GM19452 (cell line): ENCODE data around the gene HOXC11.

Source experiments
- ATAC-seq: cut with Tn5 transposase; IDR thresholded peaks from one replicate; pipeline ENCODE4 v1.9.1; 2021; ENCODE audit not compliant: unreplicated experiment

The HOXC11 gene

DNA sequence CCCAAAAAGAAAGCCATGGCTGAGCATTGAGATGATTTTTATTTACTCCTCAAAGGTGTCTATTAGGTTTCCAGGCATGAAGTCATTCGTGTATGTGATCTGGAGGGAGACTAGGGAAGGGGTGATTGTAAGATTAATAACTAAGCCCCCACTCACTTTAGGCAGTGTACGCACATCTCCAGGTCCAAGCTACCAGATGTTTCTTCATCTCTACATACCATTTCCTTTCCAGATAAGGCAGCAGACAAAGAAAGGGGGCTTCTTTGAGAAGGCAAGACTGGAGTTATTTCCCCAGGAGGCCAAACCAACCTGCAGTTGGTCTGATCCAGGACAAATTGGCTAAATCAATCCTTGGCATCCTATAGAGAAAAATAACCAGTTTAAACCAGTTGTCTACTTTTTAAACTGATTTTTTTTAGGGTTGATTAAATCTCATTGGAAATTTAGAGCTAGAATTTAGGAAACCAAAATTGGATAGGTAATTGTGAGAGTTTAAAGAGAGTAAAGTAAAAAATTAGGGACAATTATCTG, 30.4 kb upstream of the HOXC11 start:
- ATAC-seq, result no peak

DNA sequence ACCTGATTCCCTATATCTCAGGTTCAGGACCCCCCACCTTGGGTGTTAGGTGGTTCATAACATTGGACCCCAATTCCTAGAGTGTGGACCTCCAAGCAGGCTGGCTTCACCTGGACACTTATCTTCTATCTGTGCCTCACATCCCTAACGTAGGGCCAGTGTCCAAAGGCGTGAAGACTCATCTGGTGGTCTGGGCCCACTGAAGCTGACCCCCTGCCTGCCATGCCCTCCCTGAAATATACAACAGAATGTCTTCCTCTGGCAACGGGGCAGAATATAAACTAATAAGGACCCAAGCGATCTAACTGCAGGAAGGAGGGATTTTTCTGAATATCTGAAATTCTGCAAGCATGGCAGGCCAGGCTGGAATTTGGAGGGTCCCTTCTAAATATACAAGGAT, 28.7 kb upstream of the HOXC11 start:
- no peak for ATAC-seq

DNA sequence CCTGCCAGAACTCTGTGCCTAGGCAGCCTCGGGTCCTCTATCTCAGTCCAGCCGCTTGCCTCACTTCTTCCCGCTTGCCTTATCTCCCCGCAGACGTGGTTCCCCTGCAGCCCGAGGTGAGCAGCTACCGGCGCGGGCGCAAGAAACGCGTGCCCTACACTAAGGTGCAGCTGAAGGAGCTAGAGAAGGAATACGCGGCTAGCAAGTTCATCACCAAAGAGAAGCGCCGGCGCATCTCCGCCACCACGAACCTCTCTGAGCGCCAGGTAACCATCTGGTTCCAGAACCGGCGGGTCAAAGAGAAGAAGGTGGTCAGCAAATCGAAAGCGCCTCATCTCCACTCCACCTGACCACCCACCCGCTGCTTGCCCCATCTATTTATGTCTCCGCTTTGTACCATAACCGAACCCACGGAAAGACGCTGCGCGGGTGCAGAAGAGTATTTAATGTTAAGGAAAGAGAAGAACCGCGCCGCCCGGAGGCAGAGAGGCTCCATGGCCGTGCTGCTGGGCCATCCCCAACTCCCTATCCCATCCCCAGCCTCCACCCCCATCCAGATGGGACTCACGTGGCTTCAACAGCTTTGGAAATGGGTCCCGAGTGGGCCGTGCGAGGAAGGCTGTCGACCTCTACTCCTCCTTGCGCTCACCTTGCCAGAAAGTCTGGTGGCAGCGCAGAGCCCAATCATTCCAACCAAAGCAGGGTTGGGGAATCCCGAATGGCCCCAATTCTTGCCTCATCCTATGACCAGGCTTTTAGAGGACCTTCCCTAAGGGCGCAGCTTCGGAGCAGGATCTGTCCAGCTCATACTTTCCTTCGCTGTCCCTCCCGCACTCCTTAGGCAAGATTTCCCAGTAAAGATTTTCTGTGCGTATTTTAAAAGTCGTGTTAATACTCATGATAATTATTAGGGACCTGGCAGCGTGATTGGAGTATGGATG, 27.7 kb upstream of the HOXC11 start:
- no peak for ATAC-seq

- no peak for ATAC-seq
Measured at GRCh38 chr12:53947743-53948142, 25.2 kb upstream of the HOXC11 start.

- no peak for ATAC-seq
Measured at GRCh38 chr12:53948650-53949593, 24.0 kb upstream of the HOXC11 start.

- ATAC-seq, result no peak
Measured at GRCh38 chr12:53949631-53950436, 23.1 kb upstream of the HOXC11 start.

DNA sequence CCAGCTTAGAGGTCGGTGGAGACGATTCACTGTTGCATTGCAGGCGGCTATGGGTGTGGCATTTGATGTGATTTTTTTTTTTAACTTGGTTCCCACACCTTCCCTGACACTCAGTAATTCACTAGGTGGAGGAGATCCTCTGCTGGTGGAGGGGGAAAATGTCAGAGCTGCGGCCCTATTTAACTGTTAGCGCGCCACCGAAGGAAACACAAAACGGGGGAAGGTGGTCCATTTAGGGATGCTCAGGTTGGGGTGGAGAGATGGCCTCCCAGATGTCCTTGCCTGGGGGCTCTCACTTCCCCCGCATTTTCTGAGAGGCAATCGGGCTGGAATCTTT, 22.5 kb upstream of the HOXC11 start:
- ATAC-seq, result no peak

- ATAC-seq, result no peak
Measured at GRCh38 chr12:53950789-53951576, 21.9 kb upstream of the HOXC11 start.

- no peak for ATAC-seq
Measured at GRCh38 chr12:53951577-53952334, 21.2 kb upstream of the HOXC11 start.

DNA sequence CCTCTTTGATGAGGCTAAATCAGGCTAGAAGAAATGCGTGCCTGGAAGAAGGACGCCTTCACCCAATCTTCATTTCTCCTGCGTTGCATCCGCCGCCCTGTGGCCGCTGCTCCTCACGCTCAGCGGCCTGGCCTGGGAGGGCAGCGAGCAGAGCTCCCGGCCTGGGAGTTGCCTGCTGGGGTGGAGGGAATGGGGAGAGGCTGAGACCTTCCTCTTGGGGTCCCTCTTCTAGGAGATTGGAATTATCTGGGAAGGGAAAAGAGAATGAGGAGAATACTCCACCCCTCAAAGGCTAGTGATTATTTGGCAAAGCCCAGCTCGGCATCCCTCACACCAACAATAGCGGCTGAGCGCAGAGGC, 20.6 kb upstream of the HOXC11 start:
- no peak for ATAC-seq

- ATAC-seq, result no peak
Measured at GRCh38 chr12:53952871-53953734, 19.8 kb upstream of the HOXC11 start.

DNA sequence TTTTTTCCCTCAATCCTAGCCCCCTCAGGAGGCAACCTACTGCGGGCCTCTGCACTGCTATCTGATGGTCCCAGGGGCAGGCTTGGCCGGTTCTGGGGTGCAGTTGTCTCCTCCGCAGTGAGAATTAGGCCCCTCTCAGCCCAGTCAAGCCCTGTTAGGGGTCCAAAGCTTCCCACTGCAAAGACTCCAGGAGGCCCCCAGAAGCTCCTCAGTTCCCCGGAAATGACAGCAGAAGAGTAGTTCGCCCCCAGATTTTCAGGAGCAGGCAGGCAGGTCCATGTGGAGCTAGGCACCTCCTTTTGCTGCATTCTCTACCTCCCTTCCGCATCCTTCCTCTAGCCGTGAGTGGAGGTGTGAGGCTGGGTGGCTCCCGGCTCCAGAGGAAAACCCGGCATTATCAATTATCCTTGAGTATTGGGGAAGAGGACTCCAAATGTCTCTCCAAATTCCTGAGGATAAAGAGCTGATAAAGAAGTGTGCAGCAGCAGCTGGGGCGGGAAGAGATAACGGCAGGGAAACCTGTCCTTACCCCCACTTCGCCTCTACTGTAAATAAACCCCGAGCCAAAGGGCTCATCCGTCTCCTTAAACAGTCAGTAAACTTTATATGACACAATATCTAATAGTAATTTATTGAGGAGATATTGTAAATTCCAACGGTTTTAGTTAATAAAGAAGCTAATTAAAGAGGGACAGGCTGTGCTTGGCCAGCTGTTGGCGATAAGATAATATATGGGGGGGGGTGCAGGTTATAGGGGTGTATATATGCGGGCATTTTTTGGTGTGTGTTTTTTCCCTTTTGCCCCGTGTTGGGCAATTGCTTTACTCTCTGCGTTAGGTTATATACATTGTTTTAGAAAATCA, 18.9 kb upstream of the HOXC11 start:
- ATAC-seq, result no peak

DNA sequence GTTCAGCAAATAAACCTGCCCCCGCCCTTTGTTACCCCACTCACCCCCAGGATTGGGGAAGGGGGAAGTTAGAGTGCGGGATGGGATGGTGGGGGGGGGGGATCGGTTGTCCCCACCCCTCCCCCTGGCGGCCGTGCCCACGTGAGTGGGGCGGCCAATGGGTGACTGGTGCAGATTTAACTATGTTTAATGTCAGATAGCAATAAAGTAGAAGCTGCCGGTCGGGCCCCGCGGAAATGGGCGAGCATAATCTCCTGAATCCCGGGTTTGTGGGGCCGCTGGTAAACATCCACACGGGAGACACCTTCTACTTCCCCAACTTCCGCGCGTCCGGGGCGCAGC, 18.3 kb upstream of the HOXC11 start, which contains the start of gene HOXC12:
TSS of gene HOXC12 (plus strand) at position 210 of the 342 bp plus-strand sequence. CDS start at position 237, 27 bp downstream.
- no peak for ATAC-seq

DNA sequence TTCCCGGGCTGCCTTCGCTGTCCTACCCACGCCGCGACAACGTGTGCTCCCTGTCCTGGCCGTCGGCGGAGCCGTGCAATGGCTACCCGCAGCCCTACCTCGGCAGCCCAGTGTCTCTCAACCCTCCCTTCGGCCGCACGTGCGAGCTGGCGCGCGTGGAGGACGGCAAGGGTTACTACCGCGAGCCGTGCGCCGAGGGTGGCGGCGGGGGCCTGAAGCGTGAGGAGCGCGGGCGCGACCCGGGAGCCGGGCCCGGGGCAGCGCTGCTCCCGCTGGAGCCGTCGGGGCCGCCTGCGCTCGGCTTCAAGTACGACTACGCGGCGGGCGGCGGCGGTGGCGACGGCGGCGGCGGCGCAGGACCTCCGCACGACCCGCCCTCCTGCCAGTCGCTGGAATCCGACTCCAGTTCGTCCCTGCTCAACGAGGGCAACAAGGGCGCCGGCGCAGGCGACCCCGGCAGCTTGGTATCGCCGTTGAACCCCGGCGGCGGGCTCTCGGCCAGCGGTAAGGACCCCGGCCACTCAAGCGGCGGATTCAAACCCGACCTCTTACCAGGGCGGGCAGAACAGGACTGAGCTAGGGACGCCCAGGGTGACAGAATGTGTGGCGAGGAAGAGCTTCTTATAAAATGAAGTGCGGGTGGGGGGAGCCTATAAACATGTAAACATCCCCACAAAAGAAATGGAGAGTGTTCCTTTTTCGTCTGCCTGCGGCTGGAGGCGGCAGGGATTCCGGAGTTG, 17.7 kb upstream of the HOXC11 start:
- ATAC-seq, result no peak

GRCh38 chr12:53955776-53956250, 17.1 kb upstream of the HOXC11 start:
- no peak for ATAC-seq

- ATAC-seq, result no peak
Measured at GRCh38 chr12:53956251-53956887, 16.6 kb upstream of the HOXC11 start.
